Heart left ventricle (tissue), 16 donors: ENCODE measurements around the gene FAM193B. TPM values are rescaled to one million over a fixed set of nuclear protein-coding genes. Genes with fewer than 3 reads are reported as not detected.
A peak's percentile ranks its signal among the peaks of the same experiment; 100 is the strongest.

Experiments used
- ATAC-seq, 4 donors: fragments of 200-7000 bp; cut with Tn5 transposase; one replicate each; pipeline ENCODE4 v1.9.1; 2020 to 2022; ENCODE audit warnings: moderate library complexity in 4 of 4, mild to moderate bottlenecking in 3 of 4, moderate number of reproducible peaks in 1 of 4
- DNase-seq, 5 donors: peaks; one replicate each; pipeline ENCODE4 v3.0.0-alpha.2; 2020
- H3K27ac ChIP-seq, 12 donors: fragments of 200-600 bp; sonication (generic) in 4 of 12; one replicate each; pipeline versions ENCODE4 v1.5.0 to v1.8.0; 2016 to 2022; ENCODE audit warnings: mild to moderate bottlenecking in 2 of 12
- H3K27me3 ChIP-seq, 9 donors: fragments of 200-600 bp; sonication (generic) in 2 of 9; one replicate each; pipeline versions ENCODE4 v1.5.1 to v1.8.0; 2016 to 2022; ENCODE audit warnings: mild to moderate bottlenecking in 3 of 9
- H3K36me3 ChIP-seq, 9 donors: fragments of 200-600 bp; sonication (generic) in 2 of 9; one replicate each; pipeline versions ENCODE4 v1.5.0 to v1.8.0; 2018 to 2022; ENCODE audit warnings: mild to moderate bottlenecking in 2 of 9
- H3K4me1 ChIP-seq, 12 donors: fragments of 200-600 bp; sonication (generic) in 4 of 12; one replicate each; pipeline versions ENCODE4 v1.5.0 to v1.8.0; 2016 to 2022; ENCODE audit warnings: mild to moderate bottlenecking in 3 of 12
- H3K4me3 ChIP-seq, 12 donors: fragments of 200-600 bp; sonication (generic) in 4 of 12; one replicate each; pipeline versions ENCODE4 v1.5.0 to v1.8.0; 2017 to 2022; ENCODE audit warnings: mild to moderate bottlenecking in 9 of 12, moderate library complexity in 4 of 12
- H3K9me3 ChIP-seq, 12 donors: fragments of 200-600 bp; sonication (generic) in 4 of 12; one replicate each; pipeline versions ENCODE4 v1.5.0 to v1.8.0; 2016 to 2022; ENCODE audit warnings: mild to moderate bottlenecking in 1 of 12
- CTCF ChIP-seq, 12 donors: fragments of 200-600 bp; sonication (generic) in 4 of 12; IDR thresholded peaks; one replicate each; pipeline versions ENCODE4 v1.5.0 to v1.8.0; 2018 to 2022; ENCODE audit warnings: antibody characterized with exemption in 12 of 12, mild to moderate bottlenecking in 5 of 12
- POLR2A ChIP-seq, 2 donors: fragments of 450-650 bp; IDR thresholded peaks; one replicate each; pipeline ENCODE4 v1.6.1; 2017; ENCODE audit warnings: antibody characterized with exemption in 2 of 2, mild to moderate bottlenecking in 2 of 2, moderate library complexity in 2 of 2
- WGBS, 4 donors: extraction: QIAGEN DNeasy Blood & Tissue Kit in 2 of 4; methylation state at CpG; one replicate each; pipeline versions ENCODE4 v1.1.5 to v1.1.7; 2013 to 2018; 5-methylcytosine and 5-hydroxymethylcytosine counted together
- intact Hi-C, 10 donors: fragments of 100-400 bp; cut with DNase I; formaldehyde crosslinking; loops; one replicate each; pipeline versions ENCODE4 v1.11.1 to v1.14.2; 2022
- polyA plus RNA-seq, 2 donors: library from polyadenylated mRNA; stranded (reverse); fragments of 200-250 nt; gene quantifications; one replicate each; pipeline ENCODE4 v1.2.3, GENCODE V29; 2013
- total RNA-seq, 9 donors: library from RNA; depleted of rRNA in 2 of 9; stranded (reverse); fragments of >200 nt in 2 of 9; fragmentation: NEBNext Ultra II Directional in 3 of 9; extraction: Animal tissue kit (Norgen Biotek cat#: 25700) in 3 of 9; gene quantifications; one replicate each; pipeline versions ENCODE4 v1.1.0 to v1.2.4, GENCODE V29; 2016 to 2023
- donor health status: ischemic (EF 13 %, LVEDD 7.1; RV severe dilation, severe dysfunction).
- donor health status: healthy with polysubstance abuse.
- donor health status: DM: no; HTN: yes; CAD: no.
- donor health status: DM: no; HTN: no; CAD: no.
- donor health status: ischemic (EF 25% LVEDD 6.9; RV normal size, moderate dysfunction).
- donor health status: ischemic (EF 25% LVEDD 5.7; RV mildly dilated, moderate dysfunction).
- donor health status: healthy.
- donor health status: DM: yes; HTN: yes; CAD: no.
- donor health status: ischemic (EF 35%, LVEDD 5.7; RV mildly dilated, moderate dysfunction).
- donor health status: nonischemic (EF 11% LVEDD 7.7; RV severe dilation, severe dysfunction).
- donor health status: DM: yes; HTN: yes; CAD: no.
- donor health status: PGD.
- donor health status: ischemic (EF 29% LVEDD 5.4; RV normal size, mild dysfunction).
- donor health status: nonischemic (EF 23%, LVEDD 6.1; RV moderate dilation, normal function).

Gene FAM193B
- total and polyA plus RNA-seq, 11 donors, result 13.1 to 58.9 (median 20.2) TPM

DNA sequence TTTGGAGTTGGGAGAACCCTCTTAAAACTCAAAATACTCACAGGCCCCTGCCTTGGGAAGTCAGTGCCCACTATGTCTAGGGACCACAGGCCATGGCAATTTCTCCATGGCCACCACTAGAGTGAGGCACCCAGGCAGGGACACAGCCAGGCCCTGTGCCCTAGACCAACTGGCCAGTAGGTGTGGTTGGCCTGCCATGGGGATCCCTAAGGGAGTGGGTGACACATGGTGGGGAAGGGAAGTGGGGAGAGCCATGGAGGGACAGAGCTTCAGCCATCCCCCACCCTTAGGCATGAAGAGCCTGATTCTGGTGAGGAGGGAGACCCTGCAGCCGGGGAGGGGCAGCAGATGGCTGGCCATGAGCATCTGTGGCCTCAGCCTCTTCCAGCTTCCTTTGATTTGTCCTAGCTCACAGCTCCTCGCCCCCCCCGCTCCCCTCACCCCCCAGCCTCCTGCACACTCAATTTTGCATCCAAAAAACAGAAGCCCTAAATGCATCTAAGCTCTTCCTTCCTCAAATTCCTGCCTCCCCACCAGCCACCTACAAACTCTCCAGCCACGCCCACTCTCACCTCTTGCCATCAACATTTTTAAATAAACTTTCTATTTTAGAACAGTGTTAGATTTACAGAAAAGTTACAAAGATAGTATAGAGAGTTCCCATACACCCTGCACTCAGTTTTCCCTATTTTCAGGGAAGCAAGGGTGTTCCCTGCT lies 79.4 kb downstream of the FAM193B start:
- Histone ChIP-seq H3K36me3 (no peaks in the 10 kb centered on the region), H3K27me3 (peaks cover 0 to 31% (median 5%) of the 10 kb centered on the region in 9 donors), H3K27ac (peak overlapping the region in 3 of 12 donors; percentile 20 to 89 (median 84)), H3K9me3 (no peaks in the 10 kb centered on the region), H3K4me3 (no peak overlapping the region), H3K4me1 (peaks cover 0 to 68% (median 50%) of the 10 kb centered on the region in 12 donors)
- ATAC-seq (no peak), DNase-seq (peak in 1 of 5 donors; percentile 23)
- intact Hi-C loops, result loop anchor here in 1 of 10 donors (2.0 kb wide), 1 partner anchor 22 kb away; the partner anchor contains the start of gene PDLIM7
- 53 to 68% (median 57%) methylated on average over 4 of the region's 4 CpGs for WGBS, 4 donors
- TF ChIP-seq POLR2A (IDR thresholded peaks at IDR 0.05) (no peak), CTCF (IDR thresholded peaks at IDR 0.05) (no peak)

DNA sequence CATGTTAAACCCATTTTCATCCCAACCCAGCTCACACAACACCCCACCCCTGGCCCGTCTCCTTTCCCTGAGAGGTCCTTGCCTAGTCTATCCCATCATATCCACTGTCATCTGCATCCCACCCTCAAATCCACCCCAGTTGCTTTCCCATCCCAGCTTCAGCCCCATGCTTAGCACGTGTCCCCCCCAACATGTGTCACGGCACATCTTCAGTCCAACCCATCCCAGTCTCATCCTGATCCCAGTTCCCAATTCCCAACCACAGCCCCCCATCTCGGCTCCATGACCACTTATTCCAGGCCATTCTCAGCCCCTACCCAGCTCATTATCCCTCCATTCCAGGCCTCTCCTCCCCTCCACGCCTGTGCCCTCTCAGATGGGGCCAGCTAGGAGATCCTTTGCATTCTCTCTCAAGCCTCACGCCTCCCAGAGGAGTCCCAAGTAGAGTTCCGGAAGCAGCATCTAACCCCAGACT lies 80.3 kb downstream of the FAM193B start:
- no peak for DNase-seq
- no peak for ATAC-seq
- peak overlapping the region in 8 of 12 donors; percentile 18 to 89 (median 54) for H3K27ac ChIP-seq
- H3K27me3 ChIP-seq, result peaks cover 0 to 31% (median 5%) of the 10 kb centered on the region in 9 donors
- H3K4me3 ChIP-seq, result peak overlapping the region in 6 of 12 donors; percentile 66 to 97 (median 90)
- no peaks in the 10 kb centered on the region for H3K9me3 ChIP-seq
- TF ChIP-seq CTCF (IDR thresholded peaks at IDR 0.05) (no peak), POLR2A (IDR thresholded peaks at IDR 0.05) (no peak)
- 42 to 59% (median 48%) methylated on average over 7 of the region's 7 CpGs for WGBS, 4 donors
- peaks cover 0 to 68% (median 50%) of the 10 kb centered on the region in 12 donors for H3K4me1 ChIP-seq
- H3K36me3 ChIP-seq, result no peaks in the 10 kb centered on the region
- intact Hi-C loops, result loop anchor here in 1 of 10 donors (2.0 kb wide), 1 partner anchor 23 kb away; the partner anchor contains the start of gene PDLIM7

DNA sequence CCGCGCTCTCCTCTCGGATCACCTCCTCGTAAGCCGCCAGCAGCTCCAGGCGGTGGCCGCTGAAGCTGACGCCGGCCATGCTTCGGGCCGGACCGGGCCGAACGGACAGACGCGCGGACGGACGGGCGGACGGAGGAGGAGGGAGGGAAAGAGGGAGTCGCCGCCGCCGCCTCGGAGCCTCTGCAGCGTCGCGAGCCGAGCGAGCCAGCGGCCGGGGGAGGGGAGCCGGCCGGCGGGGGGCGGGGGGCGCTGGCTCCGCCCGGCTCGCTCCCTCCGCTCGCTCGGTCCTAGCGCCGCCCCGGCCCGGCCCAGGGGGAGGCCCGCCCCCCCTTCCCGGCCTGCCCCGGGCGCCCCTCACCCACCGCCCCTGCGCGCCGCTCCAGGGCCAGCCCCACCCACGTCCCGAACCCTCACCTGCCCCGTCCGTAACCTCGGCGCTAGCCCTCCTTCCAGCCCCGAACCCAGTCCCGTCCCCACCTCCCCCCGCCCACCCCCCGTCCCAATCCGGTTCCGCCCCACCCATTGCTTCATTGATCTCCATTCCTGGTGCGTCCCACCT lies 80.8 kb downstream of the FAM193B start, which contains the start of gene DBN1:
DBN1 (minus strand) TSS at position 192 of the 559 bp plus-strand sequence; CDS start at position 79, 113 bp downstream.
- 1 to 5% (median 2%) methylated on average over 11 to 63 of the region's 69 CpGs for WGBS, 4 donors
- Histone ChIP-seq H3K9me3 (no peaks in the 10 kb centered on the region), H3K4me3 (peak within 1 kb of the TSS; percentile 63 to 97 (median 76)), H3K4me1 (peaks cover 0 to 68% (median 49%) of the 10 kb centered on the region in 12 donors), H3K27ac (peak within 1 kb of the TSS; percentile 65 to 93 (median 84)), H3K27me3 (peaks cover 0 to 31% (median 5%) of the 10 kb centered on the region in 9 donors), H3K36me3 (peaks cover 0 to 1% (median 0%) of the 10 kb centered on the region in 9 donors)
- intact Hi-C loops, result loop anchor here in 1 of 10 donors (2.0 kb wide), 1 partner anchor 23 kb away; the partner anchor contains the start of gene PDLIM7
- DNase-seq, result peak in 2 of 5 donors; percentile 65 to 69
- TF ChIP-seq POLR2A (IDR thresholded peaks at IDR 0.05) (no peak), CTCF (IDR thresholded peaks at IDR 0.05) (no peak)
- peak in 3 of 4 donors; percentile 18 to 59 (median 58) for ATAC-seq
